Measurements from ENCODE around the gene CHURC1.

- no peak for TF ChIP-seq ZBTB6 (tag by site-specific recombination; IDR thresholded peaks at IDR 0.05)
- TF ChIP-seq ZNF16 (tag by site-specific recombination; IDR thresholded peaks at IDR 0.05; ENCODE audit: low read depth): no peak
- TF ChIP-seq ZBTB1 (tag by site-specific recombination; IDR thresholded peaks at IDR 0.05): no peak
- no peak for TF ChIP-seq ZNF311 (tag by site-specific recombination; IDR thresholded peaks at IDR 0.05; ENCODE audit: borderline replicate concordance)
- no peak for TF ChIP-seq ZSCAN18 (tag by site-specific recombination; IDR thresholded peaks at IDR 0.05)
- no peak for TF ChIP-seq ZBTB10 (tag by site-specific recombination; IDR thresholded peaks at IDR 0.05)
- TF ChIP-seq MEIS1 (CRISPR knock-in tag; IDR thresholded peaks at IDR 0.05; ENCODE audit: borderline replicate concordance): no peak
- no peak for TF ChIP-seq TCF7L2 (IDR thresholded peaks at IDR 0.05; ENCODE audit: borderline replicate concordance, low read depth, low read length)
- no peak for TF ChIP-seq CTCF (tag by site-specific recombination; IDR thresholded peaks at IDR 0.05)
- TF ChIP-seq ZNF148 (tag by site-specific recombination; IDR thresholded peaks at IDR 0.05; ENCODE audit: borderline replicate concordance): no peak
- TF ChIP-seq ZSCAN5A (tag by site-specific recombination; IDR thresholded peaks at IDR 0.05): no peak
- no peak for TF ChIP-seq ZNF157 (tag by site-specific recombination; IDR thresholded peaks at IDR 0.05)
- TF ChIP-seq ZNF580 (tag by site-specific recombination; IDR thresholded peaks at IDR 0.05): no peak
- no peak for TF ChIP-seq PRDM4 (tag by site-specific recombination; IDR thresholded peaks at IDR 0.05)
These were observed 5.4 kb downstream of the CHURC1 start for GRCh38 chr14:64919618-64920017.

Measured in HEK293 (cell line).